ENCODE measurements around the gene TXNRD2. TPM values are rescaled to one million over a fixed set of nuclear protein-coding genes. Genes with fewer than 3 reads are reported as not detected.
A peak's percentile ranks its signal among the peaks of the same experiment; 100 is the strongest.

The TXNRD2 gene
- total RNA-seq, 1 donor from 2014 or later: 5.8 TPM

GRCh38 chr22:19964701-19965386 is 23.2 kb upstream of the TXNRD2 start:
- no peak overlapping the region for H3K4me3 ChIP-seq (ENCODE audit: low read depth, low read length)
- no peak for DNase-seq (ENCODE audit: low read depth)
- no peak for TF ChIP-seq CTCF (conservative IDR thresholded peaks at IDR 0.05; ENCODE audit: low read depth, low read length)

GRCh38 chr22:19963863-19964642 is 22.4 kb upstream of the TXNRD2 start:
- no peak for TF ChIP-seq CTCF (conservative IDR thresholded peaks at IDR 0.05; ENCODE audit: low read depth, low read length)
- no peak overlapping the region for H3K4me3 ChIP-seq (ENCODE audit: low read depth, low read length)

GRCh38 chr22:19962909-19963806 is 21.5 kb upstream of the TXNRD2 start:
- H3K4me3 ChIP-seq (ENCODE audit: low read depth, low read length): peak overlapping the region; percentile 24
- no peak for DNase-seq (ENCODE audit: low read depth)
- no peak for TF ChIP-seq CTCF (conservative IDR thresholded peaks at IDR 0.05; ENCODE audit: low read depth, low read length)

More at GRCh38 chr22:19963863-19964642, 22.4 kb upstream of the TXNRD2 start:
- no peak for DNase-seq (ENCODE audit: low read depth)

GRCh38 chr22:19962246-19962908 is 20.8 kb upstream of the TXNRD2 start:
- no peak for DNase-seq (ENCODE audit: low read depth)
- TF ChIP-seq CTCF (conservative IDR thresholded peaks at IDR 0.05; ENCODE audit: low read depth, low read length): peak; percentile 63
- peak overlapping the region; percentile 24 for H3K4me3 ChIP-seq (ENCODE audit: low read depth, low read length)

- TF ChIP-seq CTCF (conservative IDR thresholded peaks at IDR 0.05; ENCODE audit: low read depth, low read length): no peak
- DNase-seq (ENCODE audit: low read depth): no peak
- H3K4me3 ChIP-seq (ENCODE audit: low read depth, low read length): no peak overlapping the region
Measured at GRCh38 chr22:19961868-19962245, 20.2 kb upstream of the TXNRD2 start.

GRCh38 chr22:19961201-19961580 is 19.6 kb upstream of the TXNRD2 start:
- no peak for DNase-seq (ENCODE audit: low read depth)
- H3K4me3 ChIP-seq (ENCODE audit: low read depth, low read length): no peak overlapping the region
- no peak for TF ChIP-seq CTCF (conservative IDR thresholded peaks at IDR 0.05; ENCODE audit: low read depth, low read length)
